GM21447 (cell line): ENCODE measurements around the gene MPST.

Experiments
- ATAC-seq: cut with Tn5 transposase; IDR thresholded peaks from one replicate; pipeline ENCODE4 v1.9.1; 2021; ENCODE audit not compliant: unreplicated experiment

Gene MPST

DNA sequence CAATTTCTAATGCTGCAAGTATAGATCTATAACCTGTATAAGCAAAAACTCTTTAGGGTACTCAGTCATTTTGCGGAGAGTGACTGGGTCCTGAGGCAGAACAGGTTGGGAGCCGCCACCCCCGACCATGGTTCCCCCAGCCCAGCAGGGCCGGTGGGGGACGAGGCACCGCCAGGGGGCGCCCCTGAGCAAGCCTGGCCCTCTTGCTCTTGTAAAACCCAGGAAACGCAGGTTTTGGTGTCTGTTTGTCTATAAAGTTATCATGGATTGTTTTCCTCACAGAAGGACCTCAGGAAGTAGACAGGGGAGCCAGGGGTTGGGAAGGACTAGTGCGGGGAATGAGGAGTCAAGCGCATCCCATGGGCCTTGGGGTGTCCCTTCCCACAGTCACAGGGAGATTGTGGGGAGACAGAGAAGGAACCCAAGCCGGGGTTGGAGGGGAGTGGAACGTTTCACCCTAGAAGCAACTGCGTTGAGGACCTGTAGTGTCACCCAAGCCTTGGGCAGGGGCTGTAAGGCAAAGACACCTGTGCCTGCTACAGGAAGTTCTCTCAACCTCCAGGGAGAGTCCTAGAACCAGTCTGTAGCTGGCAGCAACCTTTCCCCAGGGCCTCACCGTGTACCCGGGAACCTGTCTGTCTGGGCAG is 58.4 kb downstream of the MPST start:
- ATAC-seq, result no peak

DNA sequence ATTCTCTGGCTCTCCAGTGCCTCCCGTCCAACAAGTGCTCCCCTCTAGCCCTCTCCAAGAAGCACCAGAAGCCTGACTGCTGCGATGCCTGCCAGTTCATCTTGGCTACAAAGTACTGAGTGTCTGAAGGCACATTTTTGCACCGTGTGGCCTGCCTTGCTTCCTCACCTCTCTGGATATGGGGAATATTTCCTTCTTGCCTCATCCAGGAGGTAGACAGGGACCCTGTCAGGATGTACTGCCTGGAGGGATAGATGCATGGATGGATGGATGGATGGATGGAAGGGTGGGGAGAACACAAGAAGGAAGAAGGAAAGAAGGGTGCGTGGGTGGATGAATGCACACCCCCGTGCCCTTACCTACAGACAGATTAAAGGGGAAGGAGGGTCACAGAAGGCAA is 59.6 kb downstream of the MPST start:
- ATAC-seq, result no peak
